Measurements from ENCODE around the gene FBXL7.

The FBXL7 gene

DNA sequence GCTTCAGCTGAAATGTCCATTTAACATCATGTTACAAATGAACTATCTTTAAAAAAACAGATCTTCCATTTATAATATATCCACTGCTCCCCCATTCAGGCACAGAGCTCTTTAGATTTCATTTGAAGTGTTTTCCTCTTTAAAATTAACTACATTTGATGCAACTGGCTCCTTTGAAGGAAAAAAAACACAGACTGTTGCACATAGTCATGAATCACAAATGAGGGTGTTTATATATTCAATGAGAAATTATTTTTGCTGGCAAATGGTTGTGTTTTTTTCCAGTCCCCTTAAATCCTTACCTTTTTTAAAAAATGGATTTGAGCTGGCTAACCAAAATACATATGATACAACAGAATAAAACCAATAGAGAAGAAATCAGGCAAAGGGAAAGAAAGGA is 240.4 kb downstream of the FBXL7 start:
- no peaks in the 10 kb centered on the region for H3K4me1 ChIP-seq (ENCODE audit: insufficient read depth, low read length)
- no peak overlapping the region for H2AFZ ChIP-seq (ENCODE audit: low read depth, low read length)
- H3K36me3 ChIP-seq (ENCODE audit: insufficient read depth, low read length), result no peaks in the 10 kb centered on the region
- H3K27me3 ChIP-seq (ENCODE audit: insufficient read depth, low read length), result no peaks in the 10 kb centered on the region
- H3K9me3 ChIP-seq (ENCODE audit: low read length), result peaks cover 7% of the 10 kb centered on the region
- H3K4me3 ChIP-seq (ENCODE audit: low read length), result no peak overlapping the region

DNA sequence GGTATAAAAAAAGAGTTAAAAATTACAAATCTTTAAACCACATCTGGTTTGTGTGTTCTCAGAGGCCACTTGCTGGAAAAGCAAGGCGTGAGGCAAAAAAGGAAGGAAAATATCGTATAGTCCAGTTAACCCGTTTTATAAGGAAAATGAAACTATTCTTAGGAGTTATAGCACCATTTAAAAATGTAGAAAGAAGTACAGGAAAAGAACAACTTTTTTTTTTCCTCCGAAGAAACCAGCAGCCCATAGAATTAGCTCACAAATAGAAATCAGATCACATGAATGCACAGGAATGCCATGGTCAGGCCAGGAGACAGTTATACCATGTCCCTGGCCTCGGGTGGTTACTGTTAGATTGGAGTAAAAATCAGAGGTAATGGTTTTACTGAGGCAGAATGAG is 241.6 kb downstream of the FBXL7 start:
- no peaks in the 10 kb centered on the region for H3K36me3 ChIP-seq (ENCODE audit: insufficient read depth, low read length)
- H3K9me3 ChIP-seq (ENCODE audit: low read length), result peaks cover 7% of the 10 kb centered on the region
- H3K4me1 ChIP-seq (ENCODE audit: insufficient read depth, low read length), result no peaks in the 10 kb centered on the region
- H3K27me3 ChIP-seq (ENCODE audit: insufficient read depth, low read length), result no peaks in the 10 kb centered on the region
- H3K4me3 ChIP-seq (ENCODE audit: low read length), result no peak overlapping the region
- no peak overlapping the region for H2AFZ ChIP-seq (ENCODE audit: low read depth, low read length)

DNA sequence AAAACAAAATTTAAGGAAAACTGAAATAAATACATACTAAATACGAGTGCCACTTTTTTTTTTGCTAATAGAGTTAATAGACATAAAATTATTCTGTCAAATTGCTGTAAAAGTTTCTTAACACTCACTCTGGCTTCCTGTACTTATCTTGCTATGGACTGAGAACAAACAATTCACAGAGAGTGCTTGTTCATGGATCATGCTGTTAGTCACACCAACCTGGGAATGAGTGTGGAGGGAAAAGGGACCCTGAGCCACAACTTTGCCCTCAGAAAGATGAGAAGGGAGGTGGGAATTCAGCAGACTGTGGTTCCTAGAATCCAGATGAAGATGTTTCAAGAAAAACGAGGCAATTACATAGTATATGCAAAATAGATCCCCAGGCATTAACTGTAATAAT is 246.9 kb downstream of the FBXL7 start:
- H3K9me3 ChIP-seq (ENCODE audit: low read length), result peaks cover 7% of the 10 kb centered on the region
- no peaks in the 10 kb centered on the region for H3K4me1 ChIP-seq (ENCODE audit: insufficient read depth, low read length)
- H3K36me3 ChIP-seq (ENCODE audit: insufficient read depth, low read length), result no peaks in the 10 kb centered on the region
- no peak overlapping the region for H3K4me3 ChIP-seq (ENCODE audit: low read length)
- H2AFZ ChIP-seq (ENCODE audit: low read depth, low read length), result no peak overlapping the region
- no peaks in the 10 kb centered on the region for H3K27me3 ChIP-seq (ENCODE audit: insufficient read depth, low read length)

DNA sequence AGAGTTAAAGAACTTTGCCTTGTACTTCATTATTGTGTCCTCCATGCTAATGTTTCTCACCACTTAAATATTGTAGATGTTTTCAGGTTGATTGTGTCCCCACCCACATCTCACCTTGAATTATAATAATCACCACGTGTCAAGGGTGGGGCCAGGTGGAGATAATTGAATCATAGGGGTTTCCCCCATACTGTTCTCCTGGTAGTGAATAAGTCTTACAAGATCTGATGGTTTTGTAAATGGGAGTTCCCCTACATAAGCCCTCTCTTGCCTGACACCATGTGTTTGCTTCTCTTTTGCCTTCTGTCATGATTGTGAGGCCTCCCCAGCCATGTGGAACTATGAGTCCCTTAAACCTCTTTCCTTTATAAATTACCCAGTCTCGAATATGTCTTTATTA is 248.3 kb downstream of the FBXL7 start:
- no peaks in the 10 kb centered on the region for H3K36me3 ChIP-seq (ENCODE audit: insufficient read depth, low read length)
- no peaks in the 10 kb centered on the region for H3K27me3 ChIP-seq (ENCODE audit: insufficient read depth, low read length)
- no peak overlapping the region for H3K4me3 ChIP-seq (ENCODE audit: low read length)
- H3K9me3 ChIP-seq (ENCODE audit: low read length), result peaks cover 7% of the 10 kb centered on the region
- H3K4me1 ChIP-seq (ENCODE audit: insufficient read depth, low read length), result peaks cover 5% of the 10 kb centered on the region
- H2AFZ ChIP-seq (ENCODE audit: low read depth, low read length), result no peak overlapping the region

DNA sequence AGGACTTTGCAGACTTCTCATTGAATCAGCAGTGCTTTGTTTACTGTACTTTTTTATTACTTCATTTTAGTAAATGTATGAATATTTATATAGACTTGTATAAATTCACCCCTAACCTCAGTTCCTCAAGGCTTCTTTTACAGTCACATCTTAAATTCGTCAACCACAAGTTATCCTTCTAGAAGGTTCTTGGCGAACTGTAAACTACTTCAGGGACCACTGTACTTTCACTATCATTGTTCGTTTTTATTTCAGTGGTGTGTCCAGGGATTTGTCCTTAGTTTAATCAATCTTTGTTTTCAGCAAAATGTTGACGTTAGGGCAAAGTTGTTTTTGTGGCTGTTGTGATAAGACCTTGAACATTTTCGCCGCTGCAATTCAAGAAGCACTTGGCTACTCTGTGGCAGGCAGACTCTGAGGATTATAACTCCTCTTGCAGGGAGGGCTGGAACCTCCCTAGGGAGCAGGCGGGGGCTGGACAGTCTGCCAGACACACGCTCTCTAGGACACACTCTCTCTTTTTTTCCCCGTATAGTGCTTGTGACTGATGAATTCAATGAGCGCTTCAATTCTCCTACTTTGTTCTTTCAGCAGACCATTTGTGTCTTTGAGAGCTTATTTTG is 252.8 kb downstream of the FBXL7 start:
- no peaks in the 10 kb centered on the region for H3K36me3 ChIP-seq (ENCODE audit: insufficient read depth, low read length)
- H2AFZ ChIP-seq (ENCODE audit: low read depth, low read length), result no peak overlapping the region
- no peak overlapping the region for H3K4me3 ChIP-seq (ENCODE audit: low read length)
- no peaks in the 10 kb centered on the region for H3K27me3 ChIP-seq (ENCODE audit: insufficient read depth, low read length)
- no peaks in the 10 kb centered on the region for H3K9me3 ChIP-seq (ENCODE audit: low read length)
- H3K4me1 ChIP-seq (ENCODE audit: insufficient read depth, low read length), result peaks cover 8% of the 10 kb centered on the region

DNA sequence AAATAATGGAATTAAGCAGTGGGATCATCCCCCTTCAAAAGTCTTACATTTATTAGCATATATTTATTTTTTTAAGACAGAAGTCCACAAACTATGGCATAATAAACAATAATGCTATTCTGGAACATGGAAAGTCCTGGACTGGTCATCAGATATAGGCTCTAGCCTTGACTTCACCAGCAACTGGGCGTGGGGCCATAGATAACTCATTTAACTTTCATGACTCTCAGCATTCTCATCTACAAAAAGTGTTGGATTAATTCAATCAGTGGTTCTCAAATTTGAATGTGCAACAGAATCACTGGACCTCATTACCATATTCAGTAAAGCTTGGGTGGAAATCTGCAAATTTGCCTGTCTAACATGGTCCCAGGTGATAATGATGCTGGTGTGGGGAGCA is 253.8 kb downstream of the FBXL7 start:
- no peaks in the 10 kb centered on the region for H3K36me3 ChIP-seq (ENCODE audit: insufficient read depth, low read length)
- no peak overlapping the region for H3K4me3 ChIP-seq (ENCODE audit: low read length)
- no peaks in the 10 kb centered on the region for H3K27me3 ChIP-seq (ENCODE audit: insufficient read depth, low read length)
- no peak overlapping the region for H2AFZ ChIP-seq (ENCODE audit: low read depth, low read length)
- peaks cover 8% of the 10 kb centered on the region for H3K4me1 ChIP-seq (ENCODE audit: insufficient read depth, low read length)
- H3K9me3 ChIP-seq (ENCODE audit: low read length), result no peaks in the 10 kb centered on the region

DNA sequence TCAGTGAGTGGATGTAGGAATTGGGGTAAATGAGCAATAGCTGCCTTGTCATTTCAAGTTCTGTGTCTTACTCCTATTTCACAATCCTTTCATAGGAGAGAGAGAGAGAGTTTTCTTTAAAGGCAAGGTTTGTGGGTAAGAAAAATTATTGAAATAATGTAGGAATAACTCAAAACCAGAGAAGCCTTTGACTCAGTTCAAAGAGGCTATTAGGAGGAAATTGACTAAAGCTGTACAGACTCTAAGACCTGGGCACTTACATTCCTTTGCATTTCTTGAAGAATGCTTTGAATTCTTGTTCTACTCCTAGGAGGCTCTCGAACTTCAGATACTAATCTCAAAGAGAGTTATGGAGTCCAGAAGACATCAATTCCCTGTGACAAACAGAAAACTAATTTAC is 257.1 kb downstream of the FBXL7 start:
- Histone ChIP-seq H3K27me3 (ENCODE audit: insufficient read depth, low read length) (no peaks in the 10 kb centered on the region), H3K9me3 (ENCODE audit: low read length) (no peaks in the 10 kb centered on the region), H3K4me1 (ENCODE audit: insufficient read depth, low read length) (peaks cover 8% of the 10 kb centered on the region), H3K36me3 (ENCODE audit: insufficient read depth, low read length) (no peaks in the 10 kb centered on the region), H3K4me3 (ENCODE audit: low read length) (no peak overlapping the region), H2AFZ (ENCODE audit: low read depth, low read length) (no peak overlapping the region)

DNA sequence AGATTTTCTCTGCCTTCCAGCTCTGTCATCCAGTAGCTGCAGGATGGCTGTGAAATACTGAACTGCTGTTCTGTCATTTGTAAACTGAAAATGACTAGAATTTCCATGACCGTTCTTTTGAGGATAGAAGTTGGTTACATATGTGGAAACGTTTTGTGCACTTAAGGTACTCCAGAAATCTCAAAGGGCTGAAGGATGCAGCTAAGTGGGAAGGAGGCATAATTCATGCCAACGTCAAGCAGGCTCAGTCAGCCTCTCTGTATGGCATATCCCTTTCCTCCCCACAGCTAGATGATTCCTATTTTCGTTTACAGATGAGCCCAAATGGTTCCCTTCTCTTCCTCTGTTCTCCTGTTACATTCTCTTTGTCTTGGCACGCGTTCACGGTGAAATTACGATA is 257.6 kb downstream of the FBXL7 start:
- Histone ChIP-seq H3K36me3 (ENCODE audit: insufficient read depth, low read length) (no peaks in the 10 kb centered on the region), H3K4me3 (ENCODE audit: low read length) (no peak overlapping the region)

DNA sequence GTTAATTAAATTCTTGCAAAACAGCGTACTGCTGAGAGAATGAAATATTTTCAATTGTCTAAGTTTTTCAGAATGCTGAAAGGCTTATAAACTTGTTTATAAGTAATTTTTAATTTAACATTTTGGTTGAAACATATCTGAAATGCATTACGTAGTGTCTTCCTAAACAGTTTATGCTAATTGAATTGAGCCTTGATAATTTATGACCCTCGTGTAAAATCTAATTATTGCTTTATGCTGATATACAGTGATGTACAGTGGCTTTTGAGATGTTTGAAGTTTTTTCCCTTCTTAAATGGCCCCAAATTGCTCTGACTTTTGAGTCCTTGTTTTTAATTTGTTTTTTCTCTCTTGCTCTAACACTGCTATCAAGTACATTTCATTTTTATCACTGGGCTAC is 262.7 kb downstream of the FBXL7 start:
- Histone ChIP-seq H3K4me3 (ENCODE audit: low read length) (no peak overlapping the region), H3K4me1 (ENCODE audit: insufficient read depth, low read length) (no peaks in the 10 kb centered on the region), H3K9me3 (ENCODE audit: low read length) (no peaks in the 10 kb centered on the region), H3K36me3 (ENCODE audit: insufficient read depth, low read length) (no peaks in the 10 kb centered on the region), H2AFZ (ENCODE audit: low read depth, low read length) (no peak overlapping the region), H3K27me3 (ENCODE audit: insufficient read depth, low read length) (no peaks in the 10 kb centered on the region)

More for the DNA sequence above, 257.6 kb downstream of the FBXL7 start:
- H3K4me1 ChIP-seq (ENCODE audit: insufficient read depth, low read length), result peaks cover 8% of the 10 kb centered on the region
- H3K9me3 ChIP-seq (ENCODE audit: low read length), result no peaks in the 10 kb centered on the region
- no peak overlapping the region for H2AFZ ChIP-seq (ENCODE audit: low read depth, low read length)
- no peaks in the 10 kb centered on the region for H3K27me3 ChIP-seq (ENCODE audit: insufficient read depth, low read length)

DNA sequence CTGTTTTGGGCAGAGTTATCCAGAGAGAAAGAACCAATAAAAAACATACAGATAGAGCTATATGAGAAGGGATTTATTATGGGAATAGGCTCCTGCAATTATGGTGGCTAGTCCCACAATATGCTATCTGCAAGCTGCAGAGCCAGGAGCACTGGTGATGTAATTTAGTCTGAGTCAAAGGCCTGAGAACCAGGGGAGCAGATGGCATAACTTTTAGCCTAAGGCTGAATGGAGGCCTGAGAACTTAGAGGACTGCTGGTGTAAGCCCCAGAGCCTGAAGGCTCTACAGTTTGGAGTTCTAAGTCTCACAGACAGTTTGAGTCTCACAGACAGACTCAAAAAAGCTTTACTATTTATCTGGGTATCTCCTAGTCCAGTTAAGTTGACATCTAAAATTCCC is 263.8 kb downstream of the FBXL7 start:
- no peak overlapping the region for H2AFZ ChIP-seq (ENCODE audit: low read depth, low read length)
- H3K36me3 ChIP-seq (ENCODE audit: insufficient read depth, low read length), result no peaks in the 10 kb centered on the region
- no peaks in the 10 kb centered on the region for H3K4me1 ChIP-seq (ENCODE audit: insufficient read depth, low read length)
- H3K4me3 ChIP-seq (ENCODE audit: low read length), result no peak overlapping the region
- H3K9me3 ChIP-seq (ENCODE audit: low read length), result no peaks in the 10 kb centered on the region
- H3K27me3 ChIP-seq (ENCODE audit: insufficient read depth, low read length), result no peaks in the 10 kb centered on the region

DNA sequence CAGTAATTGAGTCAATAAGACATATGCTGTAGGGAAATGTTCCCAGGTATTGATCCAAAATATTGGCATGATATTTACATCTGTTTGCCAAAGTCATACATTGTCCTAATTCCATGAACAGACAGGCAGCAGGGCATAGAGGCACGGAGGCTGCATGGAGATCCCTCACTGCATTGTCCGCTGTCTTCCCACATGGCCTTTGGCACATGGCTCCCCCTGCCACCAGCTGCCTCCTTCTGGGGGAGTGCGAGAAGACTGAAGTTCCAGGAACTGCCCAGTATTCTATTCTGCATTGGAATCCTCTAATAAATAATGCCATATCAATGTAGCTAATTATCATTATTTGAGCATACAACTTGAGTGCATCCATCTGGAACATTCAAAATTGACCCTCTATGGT is 269.0 kb downstream of the FBXL7 start:
- Histone ChIP-seq H3K36me3 (ENCODE audit: insufficient read depth, low read length) (no peaks in the 10 kb centered on the region), H3K4me1 (ENCODE audit: insufficient read depth, low read length) (no peaks in the 10 kb centered on the region), H3K9me3 (ENCODE audit: low read length) (no peaks in the 10 kb centered on the region), H3K4me3 (ENCODE audit: low read length) (no peak overlapping the region), H2AFZ (ENCODE audit: low read depth, low read length) (no peak overlapping the region), H3K27me3 (ENCODE audit: insufficient read depth, low read length) (no peaks in the 10 kb centered on the region)

DNA sequence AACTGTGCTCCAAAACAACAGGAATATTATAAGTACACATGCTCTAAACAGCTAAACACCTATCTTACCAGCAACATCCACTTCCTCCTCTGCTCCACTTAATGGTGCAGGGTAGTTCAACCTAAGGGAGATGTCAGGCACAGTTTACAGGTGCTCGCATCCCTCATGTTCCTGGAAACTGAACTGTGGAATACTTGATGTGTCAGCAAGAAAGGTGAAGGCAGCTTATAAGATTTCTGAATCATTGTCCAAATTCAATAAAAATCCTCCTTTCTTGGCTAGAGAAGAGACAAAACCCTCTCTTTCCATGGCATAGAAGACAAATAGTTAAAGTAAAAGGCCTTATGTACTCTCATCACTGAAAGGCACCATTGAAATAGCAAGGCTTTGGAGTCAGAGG is 272.2 kb downstream of the FBXL7 start:
- Histone ChIP-seq H3K4me3 (ENCODE audit: low read length) (no peak overlapping the region), H3K36me3 (ENCODE audit: insufficient read depth, low read length) (no peaks in the 10 kb centered on the region), H2AFZ (ENCODE audit: low read depth, low read length) (no peak overlapping the region)

DNA sequence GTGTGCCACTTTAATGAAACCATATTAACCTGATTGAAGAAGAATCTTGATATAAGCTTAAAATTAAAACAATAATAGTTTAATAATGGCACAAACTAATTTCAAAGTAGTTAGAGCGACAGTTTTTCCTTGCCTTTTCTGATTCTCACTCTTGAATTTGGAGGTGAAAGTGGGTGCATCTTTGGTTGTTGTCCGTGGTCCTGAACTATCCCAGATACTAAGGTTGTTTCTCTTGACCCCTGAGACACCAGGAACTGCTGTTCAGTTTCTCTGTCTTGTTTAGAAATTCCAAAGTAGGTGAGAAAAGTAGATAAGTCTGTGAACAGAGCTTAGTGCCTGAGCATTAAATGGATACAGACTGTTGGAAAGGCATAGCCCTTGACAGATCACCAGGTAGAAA is 274.7 kb downstream of the FBXL7 start:
- Histone ChIP-seq H3K36me3 (ENCODE audit: insufficient read depth, low read length) (no peaks in the 10 kb centered on the region), H3K4me3 (ENCODE audit: low read length) (no peak overlapping the region), H2AFZ (ENCODE audit: low read depth, low read length) (no peak overlapping the region), H3K4me1 (ENCODE audit: insufficient read depth, low read length) (no peaks in the 10 kb centered on the region), H3K27me3 (ENCODE audit: insufficient read depth, low read length) (no peaks in the 10 kb centered on the region), H3K9me3 (ENCODE audit: low read length) (no peaks in the 10 kb centered on the region)

More for the DNA sequence above, 272.2 kb downstream of the FBXL7 start:
- H3K27me3 ChIP-seq (ENCODE audit: insufficient read depth, low read length), result no peaks in the 10 kb centered on the region
- no peaks in the 10 kb centered on the region for H3K4me1 ChIP-seq (ENCODE audit: insufficient read depth, low read length)
- H3K9me3 ChIP-seq (ENCODE audit: low read length), result no peaks in the 10 kb centered on the region

DNA sequence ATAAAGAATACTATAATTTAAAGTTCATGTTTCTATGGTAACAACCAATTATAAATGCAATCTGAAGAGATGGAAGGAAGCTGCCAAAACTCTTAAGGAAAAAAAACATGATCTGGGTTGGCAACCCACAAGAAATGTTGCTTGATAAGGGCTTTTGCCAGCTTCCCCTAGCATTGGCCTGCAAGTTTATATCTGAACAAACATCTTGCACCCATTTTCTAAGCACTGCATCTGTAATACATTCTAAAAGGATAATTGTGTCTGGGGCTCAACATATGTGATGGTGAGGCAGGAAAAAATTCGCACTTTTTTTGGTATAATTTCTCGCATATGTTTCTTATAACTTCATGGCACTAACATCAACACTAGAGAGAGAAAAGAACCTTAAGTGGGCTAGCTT is 276.4 kb downstream of the FBXL7 start:
- H3K27me3 ChIP-seq (ENCODE audit: insufficient read depth, low read length), result no peaks in the 10 kb centered on the region
- no peak overlapping the region for H2AFZ ChIP-seq (ENCODE audit: low read depth, low read length)
- H3K36me3 ChIP-seq (ENCODE audit: insufficient read depth, low read length), result no peaks in the 10 kb centered on the region
- no peaks in the 10 kb centered on the region for H3K4me1 ChIP-seq (ENCODE audit: insufficient read depth, low read length)
- no peak overlapping the region for H3K4me3 ChIP-seq (ENCODE audit: low read length)
- no peaks in the 10 kb centered on the region for H3K9me3 ChIP-seq (ENCODE audit: low read length)
